HG03460 (cell line): ENCODE data around the gene PMAIP1.
"Not testable (repeated sequence)": the region's sequence is repeated elsewhere in the genome, so short reads cannot be mapped to it uniquely, and the experiment has no call there.

Experiments
- ATAC-seq: cut with Tn5 transposase; IDR thresholded peaks from one replicate; pipeline ENCODE4 v1.9.1; 2021; ENCODE audit not compliant: unreplicated experiment

Gene PMAIP1

DNA sequence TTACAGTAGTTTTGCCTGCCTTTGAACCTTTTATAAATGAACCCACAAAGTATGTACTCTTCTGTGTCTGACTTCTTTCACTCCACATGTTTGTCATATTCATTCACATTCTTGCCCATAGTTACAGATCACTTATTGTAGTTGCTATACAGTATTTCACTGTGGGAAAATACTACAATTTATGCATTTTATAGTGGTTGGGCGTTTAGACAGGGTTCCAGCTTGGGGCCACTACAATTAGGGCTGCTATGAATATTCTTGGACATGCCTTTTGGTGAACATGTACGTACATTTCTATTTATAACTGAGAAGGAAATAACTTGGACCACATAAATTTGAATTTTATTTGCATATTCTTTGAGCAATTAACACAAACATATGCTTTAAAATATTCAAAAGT is 15.4 kb upstream of the PMAIP1 start:
- ATAC-seq, result no peak

DNA sequence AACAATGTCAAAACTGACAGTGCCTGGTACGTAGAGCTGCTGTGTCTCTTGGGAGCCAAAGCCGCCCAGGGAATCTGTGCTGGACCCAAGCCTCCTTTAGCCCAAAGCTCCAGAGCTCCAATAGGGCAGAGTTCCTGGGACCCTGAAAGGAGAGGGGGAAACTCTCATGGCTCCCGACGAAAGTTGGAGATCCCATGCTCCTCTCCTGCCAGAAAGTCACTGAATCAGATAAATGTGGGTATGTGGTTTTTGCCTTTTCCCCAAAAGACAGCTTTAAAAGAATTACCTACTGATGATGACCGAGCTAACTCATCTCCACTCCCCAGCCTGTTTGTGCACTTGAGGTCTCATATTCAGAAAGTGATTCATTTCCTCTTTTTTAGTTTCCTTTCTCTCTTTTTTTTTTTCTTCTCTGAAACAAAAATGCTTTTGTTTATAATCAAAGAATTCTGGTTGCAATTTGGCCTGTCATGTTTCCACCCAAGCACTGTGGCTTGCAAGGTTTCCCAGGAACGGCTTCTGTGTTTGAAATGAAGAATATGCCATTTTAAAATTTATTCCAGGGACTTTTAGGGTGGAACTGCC is 14.1 kb upstream of the PMAIP1 start:
- ATAC-seq, result peak; percentile 88

DNA sequence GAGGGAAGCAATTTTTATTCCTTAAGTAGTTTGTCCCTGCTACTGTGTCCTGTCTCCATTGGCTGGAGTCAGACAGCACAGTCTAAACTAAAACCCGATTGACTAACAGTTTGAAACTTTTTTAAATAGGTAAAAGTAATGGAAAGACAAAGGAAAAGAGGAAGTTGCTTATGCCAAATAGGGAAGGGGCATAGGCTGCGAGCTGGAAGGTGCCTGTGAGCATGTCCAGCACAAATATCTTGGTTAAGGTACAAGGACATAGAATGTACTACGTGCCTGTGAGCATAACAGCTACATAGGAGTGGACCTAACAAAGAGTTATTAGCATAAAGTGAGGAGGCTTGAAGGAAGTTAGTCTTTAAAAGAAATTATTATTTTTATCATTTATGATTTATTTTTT is 13.4 kb upstream of the PMAIP1 start:
- ATAC-seq, result not testable (repeated sequence)

DNA sequence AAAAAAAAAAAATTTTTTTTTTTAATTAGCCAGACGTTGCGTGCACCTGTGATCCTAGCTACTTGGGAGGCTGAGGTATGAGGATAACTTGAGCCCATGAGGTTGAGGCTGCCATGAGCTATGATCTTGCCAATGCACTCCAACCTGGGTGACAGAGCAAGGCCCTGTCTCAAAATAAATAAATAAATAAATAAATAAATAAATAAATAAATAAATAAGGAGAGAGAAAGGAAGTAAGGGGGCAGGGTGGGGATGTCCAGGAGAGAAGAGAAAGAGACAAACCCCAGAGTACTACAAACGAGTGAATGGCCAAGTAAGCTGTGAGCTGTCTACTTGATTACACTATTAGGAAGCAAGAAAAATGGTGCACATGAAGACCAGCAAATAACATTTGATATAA is 7.7 kb upstream of the PMAIP1 start:
- no peak for ATAC-seq

DNA sequence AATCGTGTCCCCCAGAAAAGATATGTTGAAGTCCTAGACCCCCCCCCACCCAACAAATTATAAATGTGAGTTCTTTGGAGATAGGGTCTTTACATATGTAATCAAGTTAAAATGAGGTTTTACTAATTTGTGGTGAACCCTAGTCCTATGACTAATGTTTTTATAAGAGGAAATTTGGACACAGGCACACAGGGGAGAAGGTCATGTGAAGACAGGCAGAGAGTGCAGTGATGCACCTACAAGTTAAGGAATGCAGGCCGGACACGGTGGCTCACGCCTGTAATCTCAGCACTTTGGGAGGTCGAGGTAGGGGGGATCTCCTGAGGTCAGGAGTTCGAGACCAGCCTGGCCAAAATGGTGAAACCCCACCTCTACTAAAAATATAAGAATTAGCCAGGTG is 5.8 kb upstream of the PMAIP1 start:
- no peak for ATAC-seq

DNA sequence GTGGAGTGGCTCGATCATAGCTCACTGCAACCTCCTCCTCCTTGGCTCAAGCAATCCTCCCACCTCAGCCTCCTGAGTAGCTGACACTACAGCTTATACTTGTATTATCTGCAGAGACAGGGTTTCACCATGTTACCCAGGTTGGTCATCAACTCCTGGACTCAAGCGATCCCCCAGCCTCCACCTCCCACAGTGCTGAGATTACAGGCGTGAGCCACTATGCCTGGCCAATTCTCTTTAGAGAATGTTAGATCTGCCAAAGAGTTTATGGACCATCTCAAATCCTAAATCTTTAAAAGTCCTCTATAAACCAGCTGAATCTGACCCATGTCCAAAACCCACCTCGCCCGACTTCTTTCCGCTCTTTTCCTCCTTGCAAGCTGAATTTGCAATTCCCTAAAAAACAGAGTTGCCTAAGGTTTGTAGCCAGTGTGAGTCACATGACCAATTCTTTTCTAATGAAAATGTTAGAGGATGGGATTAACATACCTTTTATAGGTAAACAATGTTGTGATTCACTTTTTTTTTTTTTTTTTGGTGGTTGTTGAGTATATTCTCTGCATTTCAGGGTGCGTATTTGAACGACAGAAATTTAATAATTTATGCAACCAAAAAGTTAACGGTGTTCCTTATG is 2.4 kb upstream of the PMAIP1 start:
- no peak for ATAC-seq

DNA sequence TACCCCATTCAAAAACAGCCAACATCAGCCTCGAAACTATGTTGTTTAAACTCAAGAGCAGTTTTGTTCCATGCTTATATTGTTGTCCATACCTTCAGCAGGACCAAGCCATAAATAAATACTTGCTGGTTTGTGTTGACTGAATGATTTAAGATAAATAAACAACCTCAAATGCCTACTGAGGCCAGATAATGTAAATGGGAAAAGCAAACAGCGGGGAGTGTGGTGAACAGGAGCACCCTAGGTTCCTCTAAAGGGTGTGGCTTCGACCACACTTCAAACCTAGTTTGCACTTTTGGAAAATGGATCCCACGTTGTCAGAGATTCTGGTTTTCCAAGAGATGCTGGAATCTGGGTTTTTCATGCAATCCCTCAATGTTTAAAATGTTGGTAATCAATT is 1.7 kb upstream of the PMAIP1 start:
- no peak for ATAC-seq

DNA sequence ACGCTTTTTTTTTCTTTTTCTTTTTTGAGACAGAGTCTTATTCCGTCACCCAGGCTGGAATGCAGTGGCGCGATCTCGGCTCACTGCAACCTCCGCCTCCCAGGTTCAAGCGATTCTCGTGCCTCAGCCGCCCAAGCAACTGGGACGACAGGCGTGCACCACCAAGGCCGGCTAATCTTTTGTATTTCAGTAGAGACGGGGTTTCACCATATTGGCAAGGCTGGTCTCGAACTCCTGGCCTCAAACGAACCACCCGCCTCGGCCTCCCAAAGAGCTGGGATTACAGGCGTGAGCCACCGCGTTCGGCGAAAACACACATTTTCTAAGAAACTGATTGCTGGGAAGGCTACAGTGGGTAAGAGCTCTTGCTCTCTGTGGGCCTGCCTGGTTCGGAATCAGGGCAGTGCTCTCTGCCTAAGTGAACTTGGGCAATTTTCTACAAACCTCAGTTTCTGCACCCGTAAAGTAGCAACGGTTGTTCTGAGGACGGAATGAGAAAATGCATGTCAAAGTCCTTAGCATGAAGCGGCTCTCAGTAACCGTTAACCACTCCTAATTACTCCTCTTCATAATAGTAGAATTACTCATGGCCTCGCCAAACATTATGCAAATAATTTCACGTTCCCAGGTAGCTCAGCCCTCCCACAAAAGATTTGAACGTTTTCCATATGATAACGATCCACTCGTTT is 1.0 kb upstream of the PMAIP1 start:
- ATAC-seq, result no peak

DNA sequence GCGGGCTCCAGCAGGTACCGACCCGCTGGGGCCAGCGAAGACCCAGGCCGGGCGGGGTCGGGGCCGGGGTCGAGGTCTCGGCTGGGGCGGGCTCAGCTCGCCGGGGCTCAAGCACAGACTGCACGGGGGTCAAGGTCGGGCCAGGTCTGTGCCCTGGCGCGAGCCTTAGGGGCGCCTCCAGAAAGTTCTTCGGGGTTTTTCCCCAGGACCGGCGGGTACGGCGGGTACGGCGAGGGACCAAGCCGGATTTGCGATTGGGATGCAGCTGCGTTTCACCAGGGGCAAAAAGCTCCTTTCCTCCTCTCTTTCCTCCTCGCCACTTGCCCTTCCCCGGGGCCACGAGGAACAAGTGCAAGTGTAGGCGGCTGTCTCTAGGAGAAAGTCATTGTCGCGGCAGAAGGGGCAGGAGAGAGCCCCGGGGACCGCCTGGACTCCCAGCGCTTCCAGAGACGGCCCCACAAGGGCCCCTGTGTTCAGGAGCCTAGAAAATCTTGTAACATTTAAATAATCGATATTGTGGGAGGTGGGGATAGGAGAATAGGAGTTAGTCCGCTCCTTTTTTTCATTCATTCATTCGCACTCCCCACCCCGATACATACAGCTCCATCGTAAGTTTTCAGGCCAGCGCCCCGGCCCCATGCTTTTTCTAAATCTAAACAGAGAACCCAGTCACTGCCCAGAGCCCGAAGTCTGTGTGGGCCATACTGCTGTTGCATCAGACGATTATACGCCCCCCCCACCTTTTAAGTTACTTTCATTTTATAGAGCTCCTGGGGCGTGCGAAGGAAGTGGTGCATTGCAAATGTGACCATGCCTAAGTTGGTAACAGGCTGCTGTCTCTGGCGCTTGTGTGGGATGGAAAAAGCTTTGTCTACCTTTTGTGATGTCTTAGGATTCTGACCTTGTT is 679 bp downstream of the PMAIP1 start:
- ATAC-seq, result peak; percentile 29

DNA sequence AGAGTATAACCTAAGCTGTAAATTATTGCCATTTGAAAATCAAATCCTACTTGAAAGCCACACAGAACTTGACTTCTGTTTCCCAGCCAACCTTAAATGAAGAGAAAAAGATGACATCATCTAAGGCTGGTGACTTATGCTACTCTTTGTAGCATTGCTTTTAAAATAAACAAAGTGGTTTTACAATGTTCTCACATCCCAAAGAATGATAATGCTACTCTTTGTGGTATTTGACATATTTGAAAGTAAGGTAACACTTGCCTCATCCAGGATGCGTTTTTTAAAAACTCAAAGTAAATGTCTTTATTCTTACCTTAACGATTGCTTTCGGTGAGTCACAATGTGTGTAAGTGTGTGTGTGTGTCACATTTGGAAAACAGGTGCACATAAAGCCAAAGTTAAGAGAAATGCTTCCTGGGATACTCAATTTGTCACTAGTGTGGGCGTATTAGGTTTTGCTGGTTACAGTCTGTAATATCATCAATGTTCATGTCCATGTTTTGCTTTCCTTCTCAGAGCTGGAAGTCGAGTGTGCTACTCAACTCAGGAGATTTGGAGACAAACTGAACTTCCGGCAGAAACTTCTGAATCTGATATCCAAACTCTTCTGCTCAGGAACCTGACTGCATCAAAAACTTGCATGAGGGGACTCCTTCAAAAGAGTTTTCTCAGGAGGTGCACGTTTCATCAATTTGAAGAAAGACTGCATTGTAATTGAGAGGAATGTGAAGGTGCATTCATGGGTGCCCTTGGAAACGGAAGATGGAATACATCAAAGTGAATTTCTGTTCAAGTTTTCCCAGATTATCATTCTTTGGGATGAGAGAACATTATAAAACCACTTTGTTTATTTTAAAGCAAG is 2.6 kb downstream of the PMAIP1 start:
- ATAC-seq, result no peak

DNA sequence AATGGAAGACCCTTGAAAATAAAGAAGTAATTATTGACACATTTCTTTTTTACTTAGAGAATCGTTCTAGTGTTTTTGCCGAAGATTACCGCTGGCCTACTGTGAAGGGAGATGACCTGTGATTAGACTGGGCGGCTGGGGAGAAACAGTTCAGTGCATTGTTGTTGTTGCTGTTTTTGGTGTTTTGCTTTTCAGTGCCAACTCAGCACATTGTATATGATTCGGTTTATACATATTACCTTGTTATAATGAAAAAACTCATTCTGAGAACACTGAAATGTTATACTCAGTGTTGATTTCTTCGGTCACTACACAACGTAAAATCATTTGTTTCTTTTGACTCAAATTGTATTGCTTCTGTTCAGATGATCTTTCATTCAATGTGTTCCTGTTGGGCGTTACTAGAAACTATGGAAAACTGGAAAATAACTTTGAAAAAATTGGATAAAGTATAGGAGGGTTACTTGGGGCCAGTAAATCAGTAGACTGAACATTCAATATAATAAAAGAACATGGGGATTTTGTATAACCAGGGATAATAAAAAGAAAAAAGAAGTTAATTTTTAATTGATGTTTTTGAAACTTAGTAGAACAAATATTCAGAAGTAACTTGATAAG is 3.3 kb downstream of the PMAIP1 start:
- no peak for ATAC-seq

DNA sequence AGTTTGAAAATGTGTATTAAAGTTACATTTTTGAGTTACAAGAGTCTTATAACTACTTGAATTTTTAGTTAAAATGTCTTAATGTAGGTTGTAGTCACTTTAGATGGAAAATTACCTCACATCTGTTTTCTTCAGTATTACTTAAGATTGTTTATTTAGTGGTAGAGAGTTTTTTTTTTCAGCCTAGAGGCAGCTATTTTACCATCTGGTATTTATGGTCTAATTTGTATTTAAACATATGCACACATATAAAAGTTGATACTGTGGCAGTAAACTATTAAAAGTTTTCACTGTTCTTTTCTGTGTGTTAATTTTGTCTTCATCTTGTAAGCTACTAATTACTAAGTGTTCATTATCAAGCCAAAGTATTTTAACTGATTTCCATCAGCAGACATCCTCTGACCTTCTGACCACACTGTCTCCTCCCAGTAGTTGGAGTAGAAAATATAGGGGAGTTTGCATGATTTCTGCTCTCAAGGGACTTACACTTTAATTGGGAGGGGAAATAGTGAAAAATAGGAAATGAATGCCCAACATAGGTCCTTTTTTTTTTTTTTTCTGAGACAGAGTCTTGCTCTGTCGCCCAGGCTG is 4.3 kb downstream of the PMAIP1 start:
- ATAC-seq, result no peak

DNA sequence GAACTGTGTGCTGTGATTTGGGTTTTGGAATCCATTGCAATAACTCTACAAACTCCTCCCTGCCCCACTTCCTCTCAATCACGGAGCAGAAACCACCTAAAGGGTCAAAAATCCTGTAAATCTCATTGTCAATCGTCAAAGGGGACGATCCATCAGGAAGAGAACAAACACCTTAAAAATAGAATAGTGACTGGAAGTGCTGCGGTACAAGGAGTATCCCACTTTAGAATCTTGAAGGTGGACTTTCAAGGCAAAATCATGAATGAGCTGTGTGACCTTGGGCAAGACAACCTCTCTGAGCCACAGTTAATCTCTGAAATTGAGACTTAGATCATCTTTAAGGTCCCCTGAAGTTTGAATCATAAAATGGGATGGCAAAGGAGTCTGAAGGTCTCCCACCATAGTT is 5.9 kb downstream of the PMAIP1 start:
- ATAC-seq, result no peak

DNA sequence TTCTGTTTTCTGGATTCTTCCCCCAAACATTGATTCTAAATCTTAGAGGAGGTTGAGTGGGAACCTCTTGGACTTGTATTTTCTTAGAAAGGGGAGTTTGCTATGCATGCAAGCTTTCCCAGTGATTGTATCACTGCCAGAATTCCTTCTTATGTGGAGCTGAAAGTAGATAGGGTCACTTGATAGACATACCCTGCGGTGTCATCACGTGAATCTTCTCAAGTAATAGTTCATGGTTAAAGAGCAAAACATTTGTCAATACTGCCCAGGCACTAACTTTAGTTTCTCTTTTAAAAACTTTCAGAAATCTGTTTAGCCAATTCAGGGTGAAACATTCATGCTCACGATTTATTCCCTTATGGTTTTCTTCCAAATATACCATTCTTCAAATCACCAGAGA is 6.4 kb downstream of the PMAIP1 start:
- no peak for ATAC-seq

DNA sequence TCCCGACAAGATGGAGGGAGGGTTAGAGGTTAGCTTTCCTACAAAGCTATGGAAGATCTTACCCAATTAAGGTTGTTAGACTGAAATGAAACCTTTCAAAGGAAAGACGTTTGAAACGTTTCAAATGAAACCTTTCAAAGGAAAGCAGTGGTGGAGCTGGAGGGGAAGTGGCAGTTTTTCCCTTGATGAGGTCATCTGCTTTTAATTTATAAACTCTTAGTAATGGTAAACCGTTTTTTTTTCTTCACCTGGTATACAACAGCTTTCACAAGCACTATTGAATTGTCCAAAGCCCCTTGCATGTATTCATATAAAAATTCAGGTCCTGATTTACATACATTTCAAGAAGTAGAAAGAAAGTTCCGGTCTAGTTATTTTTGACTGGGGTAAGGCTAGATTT is 7.4 kb downstream of the PMAIP1 start:
- ATAC-seq, result no peak

DNA sequence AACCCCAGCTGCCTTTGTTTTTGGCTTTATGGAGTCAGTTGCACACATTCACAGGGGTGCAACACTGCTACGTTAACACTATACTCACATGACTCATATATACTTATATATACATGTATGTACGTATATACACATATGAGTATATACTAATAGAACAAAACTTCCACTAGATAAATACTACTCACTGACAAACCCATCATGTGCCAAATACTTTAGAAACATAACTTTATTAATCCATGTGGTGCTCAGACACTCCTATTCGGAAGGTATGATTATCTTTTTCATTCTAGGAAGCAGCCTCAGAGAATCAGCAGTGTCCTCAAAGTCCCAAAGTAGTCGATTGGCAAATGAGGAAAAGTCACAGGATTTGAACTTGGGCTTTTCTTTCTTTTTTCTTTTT is 7.9 kb downstream of the PMAIP1 start:
- no peak for ATAC-seq

DNA sequence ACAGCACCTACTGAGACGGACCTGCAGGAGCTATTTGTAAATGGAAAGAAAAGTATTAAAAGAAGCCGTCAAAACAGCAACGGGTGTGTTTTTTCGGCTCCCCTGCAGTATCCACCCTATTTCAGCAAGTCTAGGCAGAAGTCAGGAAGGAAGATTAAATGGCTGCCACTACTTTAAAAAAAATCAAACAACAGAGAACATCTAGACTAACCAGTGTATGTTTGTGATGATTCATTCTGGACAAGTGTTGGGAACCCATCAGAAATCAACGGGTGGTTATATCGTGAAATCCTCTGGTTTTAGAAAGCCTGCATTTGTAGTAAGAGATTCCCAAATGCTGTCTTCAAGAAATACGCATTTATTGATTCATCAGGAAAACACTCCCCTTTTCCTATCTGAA is 9.0 kb downstream of the PMAIP1 start:
- no peak for ATAC-seq

DNA sequence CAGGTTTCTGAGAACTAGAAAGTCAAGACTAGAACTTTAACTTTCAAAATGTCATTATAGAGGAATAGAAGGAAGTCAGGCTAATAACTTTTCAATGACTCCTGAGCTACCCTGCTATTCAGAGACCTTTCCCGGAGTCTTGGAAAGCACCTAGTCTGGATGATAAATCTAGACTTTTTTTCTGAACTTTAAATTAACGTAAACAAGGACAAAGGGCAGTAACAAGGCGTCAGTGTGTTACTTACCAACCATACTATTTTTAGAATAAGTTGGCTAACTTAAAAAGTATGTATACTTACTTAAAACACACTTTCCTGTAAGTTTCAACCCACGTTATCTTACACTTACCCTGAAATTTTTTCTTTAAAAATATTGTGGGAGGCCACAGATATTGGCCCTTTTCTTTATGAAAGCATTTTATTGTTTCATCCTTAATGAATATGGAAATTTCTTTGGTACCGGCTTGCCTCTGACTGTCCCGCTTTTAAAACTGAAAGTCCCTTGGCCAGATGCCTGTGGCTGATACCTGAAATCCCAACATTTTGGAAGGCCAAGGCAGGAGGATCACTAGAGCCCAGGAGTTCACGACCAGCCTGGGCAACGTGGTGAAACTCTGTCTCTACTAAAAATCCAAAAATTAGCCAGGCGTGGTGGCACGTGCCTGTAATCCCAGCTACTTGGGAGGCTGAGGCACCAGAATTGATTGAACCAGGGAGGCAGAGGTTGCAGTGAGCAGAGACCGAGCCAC is 9.7 kb downstream of the PMAIP1 start:
- ATAC-seq, result no peak

DNA sequence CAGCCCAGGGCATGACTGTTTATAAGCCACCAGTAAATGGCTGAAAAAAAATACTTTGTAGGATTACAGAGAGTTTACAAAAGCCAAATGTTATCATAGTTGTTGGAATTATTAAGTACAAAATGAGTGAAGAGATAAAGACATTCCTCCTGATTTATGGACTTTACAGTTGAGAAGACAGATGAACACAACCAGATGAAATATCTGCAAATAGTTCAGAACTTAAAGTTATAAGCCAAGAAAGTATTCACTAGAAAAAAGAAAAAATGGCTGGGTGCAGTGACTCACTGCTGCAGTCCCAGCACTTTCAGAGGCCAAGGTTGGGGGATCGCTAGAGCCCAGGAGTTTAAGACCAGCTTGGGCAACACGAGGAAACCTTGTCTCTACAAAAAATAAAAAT is 11.2 kb downstream of the PMAIP1 start:
- no peak for ATAC-seq
